ENCODE data around the gene FTO.

DNA sequence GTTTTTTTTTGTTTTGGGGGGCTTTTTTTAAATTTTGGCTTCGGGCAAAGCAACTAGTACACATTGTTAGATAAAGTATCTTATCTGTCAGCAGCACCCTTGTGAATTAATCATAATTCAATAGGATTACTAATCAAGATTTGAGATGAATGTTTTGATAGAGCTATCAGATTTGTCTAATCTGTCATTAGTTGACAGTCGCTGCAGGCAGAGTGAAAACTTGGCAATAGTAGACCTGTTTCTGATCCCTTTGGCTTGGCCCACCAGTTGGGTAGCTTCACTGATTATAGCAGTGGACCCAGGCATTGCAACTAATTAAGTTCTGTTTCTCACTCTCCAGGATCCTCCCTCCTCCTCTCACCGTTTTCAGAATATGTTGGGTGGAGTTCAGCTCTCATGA lies 324.0 kb downstream of the FTO start:
- TF ChIP-seq, protein P1, sequence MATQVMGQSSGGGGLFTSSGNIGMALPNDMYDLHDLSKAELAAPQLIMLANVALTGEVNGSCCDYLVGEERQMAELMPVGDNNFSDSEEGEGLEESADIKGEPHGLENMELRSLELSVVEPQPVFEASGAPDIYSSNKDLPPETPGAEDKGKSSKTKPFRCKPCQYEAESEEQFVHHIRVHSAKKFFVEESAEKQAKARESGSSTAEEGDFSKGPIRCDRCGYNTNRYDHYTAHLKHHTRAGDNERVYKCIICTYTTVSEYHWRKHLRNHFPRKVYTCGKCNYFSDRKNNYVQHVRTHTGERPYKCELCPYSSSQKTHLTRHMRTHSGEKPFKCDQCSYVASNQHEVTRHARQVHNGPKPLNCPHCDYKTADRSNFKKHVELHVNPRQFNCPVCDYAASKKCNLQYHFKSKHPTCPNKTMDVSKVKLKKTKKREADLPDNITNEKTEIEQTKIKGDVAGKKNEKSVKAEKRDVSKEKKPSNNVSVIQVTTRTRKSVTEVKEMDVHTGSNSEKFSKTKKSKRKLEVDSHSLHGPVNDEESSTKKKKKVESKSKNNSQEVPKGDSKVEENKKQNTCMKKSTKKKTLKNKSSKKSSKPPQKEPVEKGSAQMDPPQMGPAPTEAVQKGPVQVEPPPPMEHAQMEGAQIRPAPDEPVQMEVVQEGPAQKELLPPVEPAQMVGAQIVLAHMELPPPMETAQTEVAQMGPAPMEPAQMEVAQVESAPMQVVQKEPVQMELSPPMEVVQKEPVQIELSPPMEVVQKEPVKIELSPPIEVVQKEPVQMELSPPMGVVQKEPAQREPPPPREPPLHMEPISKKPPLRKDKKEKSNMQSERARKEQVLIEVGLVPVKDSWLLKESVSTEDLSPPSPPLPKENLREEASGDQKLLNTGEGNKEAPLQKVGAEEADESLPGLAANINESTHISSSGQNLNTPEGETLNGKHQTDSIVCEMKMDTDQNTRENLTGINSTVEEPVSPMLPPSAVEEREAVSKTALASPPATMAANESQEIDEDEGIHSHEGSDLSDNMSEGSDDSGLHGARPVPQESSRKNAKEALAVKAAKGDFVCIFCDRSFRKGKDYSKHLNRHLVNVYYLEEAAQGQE (IDR thresholded peaks at IDR 0.05; ENCODE audit: insufficient read depth in 1 of 2, low read depth in 2 of 2, low read length in 2 of 2) = no peak
- no peak for TF ChIP-seq POLR2AphosphoS5 (IDR thresholded peaks at IDR 0.05; ENCODE audit: low read depth, low read length)

Data from PFSK-1 (cell line).